Measurements from ENCODE around the gene SDK1. TPM values are rescaled to one million over a fixed set of nuclear protein-coding genes. Genes with fewer than 3 reads are reported as not detected.

The SDK1 gene
- total RNA-seq, 4 donors from 2014 or later: 2.0 to 9.3 (median 3.8) TPM

DNA sequence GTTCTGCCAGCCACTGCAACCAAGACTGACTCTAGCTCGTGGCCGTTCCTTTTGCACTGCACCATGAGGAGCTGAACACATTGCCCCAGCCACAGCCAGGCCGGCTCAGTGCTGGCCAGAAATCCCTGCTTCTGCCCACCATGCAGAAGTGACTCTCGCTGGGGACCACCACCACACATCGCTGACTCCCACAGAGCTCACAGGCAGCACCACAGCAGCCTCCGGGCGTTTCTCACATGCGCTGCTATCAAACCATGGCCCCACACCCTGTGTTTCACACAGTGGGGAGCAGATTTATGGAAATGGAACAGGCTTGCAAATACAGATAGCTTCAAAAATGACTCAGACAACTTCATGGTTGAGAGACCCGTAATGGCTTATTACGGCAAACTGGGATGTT lies 15.4 kb upstream of the SDK1 start:
- DNase-seq: no peak
- TF ChIP-seq POLR2A (IDR thresholded peaks at IDR 0.05): no peak
- H3K4me1 ChIP-seq: peaks cover 0 to 39% (median 0%) of the 10 kb centered on the region in 3 donors
- no peak overlapping the region for H3K4me3 ChIP-seq
- no peaks in the 10 kb centered on the region for H3K36me3 ChIP-seq
- H3K27ac ChIP-seq: no peak overlapping the region
- H3K9me3 ChIP-seq: no peaks in the 10 kb centered on the region
- 49 to 85% methylated on average over 6 to 10 of the region's 10 CpGs for WGBS, 2 donors
- intact Hi-C loops (cut with DNase I): no loop called here
- no peaks in the 10 kb centered on the region for H3K27me3 ChIP-seq

DNA sequence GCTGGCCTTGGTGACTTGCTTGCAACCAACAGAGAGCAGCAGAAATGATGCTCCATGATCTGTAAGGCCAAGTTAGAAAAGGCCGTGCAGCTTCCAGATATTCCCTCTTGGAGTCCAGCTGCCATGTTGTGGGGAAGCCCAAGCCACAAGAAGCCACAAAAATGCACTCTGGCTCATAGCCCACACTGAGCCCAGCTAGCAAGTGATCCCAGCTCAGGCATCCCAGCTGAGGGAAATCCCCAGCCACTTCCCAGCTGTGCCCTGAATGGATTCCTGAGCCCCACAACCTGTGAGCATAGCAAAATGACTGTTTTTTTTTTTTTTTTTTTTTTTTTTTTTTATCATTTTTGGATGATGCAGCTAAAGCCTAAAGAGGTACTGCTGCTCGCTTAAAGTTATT lies 11.1 kb upstream of the SDK1 start:
- H3K27ac ChIP-seq: no peak overlapping the region
- H3K27me3 ChIP-seq: peaks cover 0 to 25% (median 0%) of the 10 kb centered on the region in 4 donors
- intact Hi-C loops (cut with DNase I): no loop called here
- no peak overlapping the region for H3K4me3 ChIP-seq
- DNase-seq: no peak
- 76 to 95% methylated on average over 2 of the region's 2 CpGs for WGBS, 2 donors
- no peaks in the 10 kb centered on the region for H3K36me3 ChIP-seq
- TF ChIP-seq, protein P1, sequence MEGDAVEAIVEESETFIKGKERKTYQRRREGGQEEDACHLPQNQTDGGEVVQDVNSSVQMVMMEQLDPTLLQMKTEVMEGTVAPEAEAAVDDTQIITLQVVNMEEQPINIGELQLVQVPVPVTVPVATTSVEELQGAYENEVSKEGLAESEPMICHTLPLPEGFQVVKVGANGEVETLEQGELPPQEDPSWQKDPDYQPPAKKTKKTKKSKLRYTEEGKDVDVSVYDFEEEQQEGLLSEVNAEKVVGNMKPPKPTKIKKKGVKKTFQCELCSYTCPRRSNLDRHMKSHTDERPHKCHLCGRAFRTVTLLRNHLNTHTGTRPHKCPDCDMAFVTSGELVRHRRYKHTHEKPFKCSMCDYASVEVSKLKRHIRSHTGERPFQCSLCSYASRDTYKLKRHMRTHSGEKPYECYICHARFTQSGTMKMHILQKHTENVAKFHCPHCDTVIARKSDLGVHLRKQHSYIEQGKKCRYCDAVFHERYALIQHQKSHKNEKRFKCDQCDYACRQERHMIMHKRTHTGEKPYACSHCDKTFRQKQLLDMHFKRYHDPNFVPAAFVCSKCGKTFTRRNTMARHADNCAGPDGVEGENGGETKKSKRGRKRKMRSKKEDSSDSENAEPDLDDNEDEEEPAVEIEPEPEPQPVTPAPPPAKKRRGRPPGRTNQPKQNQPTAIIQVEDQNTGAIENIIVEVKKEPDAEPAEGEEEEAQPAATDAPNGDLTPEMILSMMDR (IDR thresholded peaks at IDR 0.05): no peak
- TF ChIP-seq POLR2A (IDR thresholded peaks at IDR 0.05): no peak
- no peaks in the 10 kb centered on the region for H3K9me3 ChIP-seq
- H3K4me1 ChIP-seq: peaks cover 0 to 19% (median 0%) of the 10 kb centered on the region in 3 donors

DNA sequence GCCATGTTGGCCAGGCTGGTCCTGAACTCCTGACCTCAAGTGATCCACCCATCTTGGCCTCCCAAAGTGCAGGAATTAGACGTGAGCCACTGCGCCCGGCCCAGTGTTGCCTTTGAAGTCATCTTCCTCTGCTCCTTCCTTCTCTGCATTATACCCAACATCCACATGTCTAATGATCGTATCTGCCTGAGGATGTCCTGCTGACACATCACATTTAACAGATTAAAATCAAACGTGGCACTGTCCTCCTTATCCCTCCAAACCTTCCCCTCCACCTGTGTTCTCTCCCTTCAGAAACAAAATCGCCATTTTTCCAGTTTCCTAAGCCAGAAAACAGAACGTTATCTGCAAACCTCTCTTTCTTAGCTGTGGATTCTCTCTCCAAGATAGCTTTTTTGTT lies 8.4 kb upstream of the SDK1 start:
- no peak overlapping the region for H3K4me3 ChIP-seq
- intact Hi-C loops (cut with DNase I): no loop called here
- 72 to 77% methylated on average over 7 of the region's 7 CpGs for WGBS, 2 donors
- H3K4me1 ChIP-seq: peaks cover 0 to 7% (median 0%) of the 10 kb centered on the region in 3 donors
- H3K36me3 ChIP-seq: no peaks in the 10 kb centered on the region
- H3K27ac ChIP-seq: no peak overlapping the region
- TF ChIP-seq POLR2A (IDR thresholded peaks at IDR 0.05): no peak
- TF ChIP-seq, protein P1 (IDR thresholded peaks at IDR 0.05): no peak
- no peak for DNase-seq
- H3K9me3 ChIP-seq: no peaks in the 10 kb centered on the region
- peaks cover 0 to 25% (median 0%) of the 10 kb centered on the region in 4 donors for H3K27me3 ChIP-seq

DNA sequence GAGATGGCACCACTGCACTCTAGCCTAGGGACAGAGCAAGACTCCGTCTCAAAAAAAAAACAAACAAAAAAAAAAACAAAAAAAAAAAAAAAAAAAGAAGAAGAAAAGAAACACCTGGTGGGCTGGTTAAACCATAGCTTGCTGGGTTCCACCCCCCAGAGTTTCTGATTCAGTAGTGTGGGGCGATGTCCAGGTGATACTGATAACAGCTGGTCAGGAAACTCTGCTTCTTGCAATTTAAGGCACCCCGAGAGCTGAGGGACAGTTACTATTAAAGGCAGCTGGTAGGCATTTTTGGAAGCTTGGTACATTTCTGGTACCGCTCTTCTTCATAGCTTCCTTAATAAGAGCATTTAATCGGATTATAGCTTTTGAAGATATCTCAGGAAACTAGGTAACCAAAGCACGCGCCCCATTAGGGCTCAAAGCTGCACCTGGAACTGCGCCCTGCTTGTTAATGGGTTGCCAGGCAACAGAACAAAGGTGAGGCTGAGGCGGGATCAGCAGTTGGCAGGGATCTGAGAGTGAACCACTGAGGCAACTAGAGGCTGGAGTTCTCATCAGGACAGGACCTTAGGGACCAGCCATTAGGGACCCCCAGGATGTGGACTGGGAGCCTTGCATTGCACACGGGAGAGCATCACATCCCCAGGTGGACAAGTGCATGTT lies 6.5 kb upstream of the SDK1 start:
- intact Hi-C loops (cut with DNase I): no loop called here

DNA sequence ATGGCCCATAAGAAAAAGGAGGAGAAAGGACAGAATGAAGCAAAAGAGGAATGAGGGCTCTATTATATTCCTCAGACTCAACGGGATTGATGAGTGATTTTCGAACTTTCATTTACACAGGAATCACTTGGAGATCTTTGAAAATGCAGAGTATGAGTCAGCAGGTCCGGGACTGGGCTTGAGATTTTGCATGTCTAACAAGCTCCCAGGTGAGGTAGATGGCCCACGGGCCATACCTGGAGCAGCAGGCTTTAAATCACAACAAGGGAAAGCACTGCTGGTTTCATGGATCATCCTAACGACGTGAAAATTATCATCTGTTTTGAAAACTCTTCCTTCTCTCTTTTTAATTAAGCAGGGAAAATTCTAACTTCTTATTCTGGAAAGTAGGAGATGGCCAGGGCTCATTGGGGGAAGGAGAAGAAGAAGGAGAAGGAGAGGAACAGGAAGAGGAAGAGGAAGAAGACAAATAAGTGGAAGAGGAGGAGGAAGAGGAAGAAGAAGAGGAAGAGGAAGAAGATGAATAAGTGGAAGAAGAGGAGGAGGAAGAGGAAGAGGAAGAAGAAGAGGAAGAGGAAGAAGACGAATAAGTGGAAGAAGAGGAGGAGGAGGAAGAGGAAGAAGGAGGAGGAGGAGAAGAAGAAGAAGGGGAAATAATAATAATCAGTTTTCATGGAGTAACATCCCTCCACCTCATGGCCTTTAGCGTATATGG lies 3.8 kb upstream of the SDK1 start:
- 46 to 62% methylated on average over 8 of the region's 8 CpGs for WGBS, 2 donors
- H3K27ac ChIP-seq: no peak overlapping the region
- no peak for DNase-seq
- H3K36me3 ChIP-seq: no peaks in the 10 kb centered on the region
- intact Hi-C loops (cut with DNase I): no loop called here
- TF ChIP-seq, protein P1 (IDR thresholded peaks at IDR 0.05): no peak
- TF ChIP-seq POLR2A (IDR thresholded peaks at IDR 0.05): no peak
- no peak overlapping the region for H3K4me3 ChIP-seq
- H3K9me3 ChIP-seq: no peaks in the 10 kb centered on the region
- H3K27me3 ChIP-seq: peaks cover 0 to 47% (median 3%) of the 10 kb centered on the region in 4 donors
- H3K4me1 ChIP-seq: peaks cover 7 to 26% (median 14%) of the 10 kb centered on the region in 3 donors

More for the DNA sequence above, 6.5 kb upstream of the SDK1 start:
- 22 to 48% methylated on average over 7 to 10 of the region's 10 CpGs for WGBS, 2 donors
- Histone ChIP-seq H3K4me1 (peaks cover 0 to 8% (median 0%) of the 10 kb centered on the region in 3 donors), H3K27ac (no peak overlapping the region), H3K36me3 (no peaks in the 10 kb centered on the region), H3K9me3 (no peaks in the 10 kb centered on the region), H3K4me3 (no peak overlapping the region), H3K27me3 (peaks cover 0 to 35% (median 0%) of the 10 kb centered on the region in 4 donors)
- TF ChIP-seq, protein P1 (IDR thresholded peaks at IDR 0.05): no peak
- TF ChIP-seq POLR2A (IDR thresholded peaks at IDR 0.05): no peak
- no peak for DNase-seq
